H9 (cell line): Measurements from ENCODE around the gene LRRC8E. TPM values are rescaled to one million over a fixed set of nuclear protein-coding genes. Genes with fewer than 3 reads are reported as not detected.

Experiments
- DNase-seq: peaks from one replicate; pipeline ENCODE4 v3.0.0-alpha.2; 2017
- H2AFZ ChIP-seq: one replicate; pipeline ENCODE4 v1.6.1; 2013; ENCODE audit warnings: mild to moderate bottlenecking, low read length, control low read depth, moderate library complexity
- H2AK5ac ChIP-seq: 2 replicates; pipeline ENCODE4 v1.6.1; 2013; ENCODE audit warnings: low read length, control low read depth, mixed read lengths; ENCODE audit not compliant: insufficient read length
- H2BK120ac ChIP-seq: one replicate; pipeline ENCODE4 v1.6.1; 2013; ENCODE audit warnings: low read depth, mild to moderate bottlenecking, low read length, control low read depth, inconsistent platforms; ENCODE audit not compliant: poor library complexity, severe bottlenecking
- H2BK12ac ChIP-seq: 2 replicates; pipeline ENCODE4 v1.6.1; 2013; ENCODE audit warnings: low read length, control low read depth, mixed read lengths, low read depth; ENCODE audit not compliant: insufficient read length
- H2BK15ac ChIP-seq: 2 replicates; pipeline ENCODE4 v1.6.1; 2013; ENCODE audit warnings: low read depth, low read length, control low read depth
- H2BK20ac ChIP-seq: one replicate; pipeline ENCODE4 v1.6.1; 2013; ENCODE audit warnings: low read depth, mild to moderate bottlenecking, low read length, control low read depth, inconsistent platforms; ENCODE audit not compliant: poor library complexity, severe bottlenecking
- H2BK5ac ChIP-seq: 2 replicates; pipeline ENCODE4 v1.6.1; 2013; ENCODE audit warnings: low read length, control low read depth, mixed read lengths; ENCODE audit not compliant: insufficient read length
- H3K14ac ChIP-seq: 2 replicates; pipeline ENCODE4 v1.6.1; 2013; ENCODE audit warnings: low read length, control low read depth; ENCODE audit not compliant: insufficient read depth
- H3K18ac ChIP-seq: 2 replicates; pipeline ENCODE4 v1.6.1; 2013; ENCODE audit warnings: low read depth, mild to moderate bottlenecking, mixed read lengths, low read length, control low read depth; ENCODE audit not compliant: insufficient read length
- H3K23ac ChIP-seq: 2 replicates; pipeline ENCODE4 v1.6.1; 2013; ENCODE audit warnings: low read length, control low read depth, mixed read lengths, low read depth; ENCODE audit not compliant: insufficient read length
- H3K23me2 ChIP-seq: 2 replicates; pipeline ENCODE4 v1.6.1; 2013; ENCODE audit warnings: low read depth, mild to moderate bottlenecking, mixed read lengths, low read length, control low read depth; ENCODE audit not compliant: insufficient read length, poor library complexity, severe bottlenecking
- H3K27ac ChIP-seq: 2 replicates; pipeline ENCODE4 v1.5.1; 2013; ENCODE audit warnings: low read length, control low read depth, mixed read lengths, low read depth; ENCODE audit not compliant: insufficient read length
- H3K27me3 ChIP-seq: 2 replicates; pipeline ENCODE4 v1.6.1; 2013; ENCODE audit warnings: low read length, control low read depth, inconsistent platforms; ENCODE audit not compliant: insufficient read depth
- H3K4ac ChIP-seq: 2 replicates; pipeline ENCODE4 v1.6.1; 2013; ENCODE audit warnings: low read depth, mild to moderate bottlenecking, control low read depth, inconsistent platforms, low read length, moderate library complexity
- H3K4me1 ChIP-seq: 2 replicates; pipeline ENCODE4 v1.6.1; 2013; ENCODE audit warnings: low read length, control low read depth, inconsistent platforms; ENCODE audit not compliant: insufficient read depth
- H3K4me2 ChIP-seq: 2 replicates; pipeline ENCODE4 v1.6.1; 2013; ENCODE audit warnings: low read length, control low read depth, mixed read lengths; ENCODE audit not compliant: insufficient read length, insufficient read depth
- H3K56ac ChIP-seq: 2 replicates; pipeline ENCODE4 v1.6.1; 2013; ENCODE audit warnings: low read depth, mild to moderate bottlenecking, mixed read lengths, low read length, control low read depth; ENCODE audit not compliant: insufficient read length
- H3K79me1 ChIP-seq: 2 replicates; pipeline ENCODE4 v1.6.1; 2013; ENCODE audit warnings: low read depth, mild to moderate bottlenecking, moderate library complexity, low read length, control low read depth, inconsistent platforms; ENCODE audit not compliant: insufficient read depth, poor library complexity, severe bottlenecking
- H3K79me2 ChIP-seq: 2 replicates; pipeline ENCODE4 v1.6.1; 2013; ENCODE audit warnings: low read length, control low read depth, inconsistent platforms; ENCODE audit not compliant: insufficient read depth
- H3K9ac ChIP-seq: 2 replicates; pipeline ENCODE4 v1.6.1; 2013; ENCODE audit warnings: low read length, control low read depth, mixed read lengths; ENCODE audit not compliant: insufficient read length; ENCODE audit errors: extremely low read depth
- H3K9me3 ChIP-seq: one replicate; pipeline ENCODE4 v1.6.1; 2013; ENCODE audit warnings: low read depth, low read length, inconsistent platforms; ENCODE audit not compliant: control insufficient read depth
- H3T11ph ChIP-seq: one replicate; pipeline ENCODE4 v1.6.1; 2013; ENCODE audit warnings: mild to moderate bottlenecking, low read length, control low read depth, inconsistent platforms
- H4K20me1 ChIP-seq: one replicate; pipeline ENCODE4 v1.6.1; 2013; ENCODE audit not compliant: control insufficient read depth, insufficient read length, insufficient read depth
- H4K5ac ChIP-seq: 2 replicates; pipeline ENCODE4 v1.6.1; 2013; ENCODE audit warnings: low read depth, mild to moderate bottlenecking, mixed read lengths, low read length, control low read depth; ENCODE audit not compliant: insufficient read length
- H4K8ac ChIP-seq: replicated peaks from 2 replicates; pipeline ENCODE4 v1.6.1; 2013; ENCODE audit warnings: low read length, control low read depth, mixed read lengths, low read depth; ENCODE audit not compliant: insufficient read length
- H4K91ac ChIP-seq: 2 replicates; pipeline ENCODE4 v1.6.1; 2013; ENCODE audit warnings: low read depth, mild to moderate bottlenecking, moderate library complexity, mixed read lengths, low read length, control low read depth; ENCODE audit not compliant: insufficient read length
- H3K27ac Mint-ChIP-seq, 3 experiments: 2 replicates in 2 of 3; 3 replicates in 1 of 3; pipeline ENCODE4 v1.8.0; 2020 to 2021; ENCODE audit warnings: mixed read lengths in 3 of 3, mild to moderate bottlenecking in 1 of 3, moderate library complexity in 1 of 3
- H3K27me3 Mint-ChIP-seq: 2 replicates; pipeline ENCODE4 v1.8.0; 2021; ENCODE audit warnings: low read depth, mild to moderate bottlenecking, moderate library complexity, mixed read lengths
- H3K36me3 Mint-ChIP-seq, 3 experiments: 2 replicates in 2 of 3; 3 replicates in 1 of 3; pipeline ENCODE4 v1.8.0; 2020 to 2021; ENCODE audit warnings: low read depth in 3 of 3, mixed read lengths in 3 of 3; ENCODE audit not compliant: insufficient read depth in 1 of 3
- H3K4me1 Mint-ChIP-seq, 2 experiments: 2 replicates each; pipeline ENCODE4 v1.8.0; 2020; ENCODE audit warnings: mixed read lengths in 2 of 2
- H3K4me3 Mint-ChIP-seq, 2 experiments: 2 replicates in 1 of 2; 3 replicates in 1 of 2; pipeline ENCODE4 v1.8.0; 2020 to 2021; ENCODE audit warnings: mild to moderate bottlenecking in 2 of 2, mixed read lengths in 2 of 2, moderate library complexity in 1 of 2
- H3K9me3 Mint-ChIP-seq, 2 experiments: 2 replicates in 1 of 2; 3 replicates in 1 of 2; pipeline ENCODE4 v1.8.0; 2020; ENCODE audit warnings: mild to moderate bottlenecking in 2 of 2, mixed read lengths in 2 of 2, moderate library complexity in 1 of 2
- CTCF ChIP-seq: fragments of 200-600 bp; sonication (generic); conservative IDR thresholded peaks from 3 replicates; pipeline ENCODE4 v1.8.0; 2021; ENCODE audit warnings: antibody characterized with exemption, mild to moderate bottlenecking
- whole genome bisulfite sequencing: extraction: QIAGEN DNeasy Blood & Tissue Kit; methylation state at CpG from one replicate; pipeline ENCODE4 v1.1.7; 2013; ENCODE audit warnings: missing lambda C conversion rate, low lambda C conversion rate, mixed read lengths; ENCODE audit not compliant: insufficient read length; ENCODE audit errors: extremely low coverage; 5-methylcytosine and 5-hydroxymethylcytosine counted together
- total RNA-seq: library from RNA; stranded (reverse); gene quantifications from 2 replicates; pipeline ENCODE4 v1.2.1, GENCODE V29; 2021

The LRRC8E gene
- total RNA-seq, 1 experiment from 2014 or later, result 4.8 TPM

- H2BK5ac ChIP-seq, result no peak overlapping the region
- DNase-seq, result peak; percentile 20
- Mint-ChIP-seq H3K36me3 (no peaks in the 10 kb centered on the region), H3K9me3 (peaks cover 0 to 3% of the 10 kb centered on the region in 2 experiments; a peak in 1 of 5 replicates), H3K4me1 (no peaks in the 10 kb centered on the region), H3K27ac (no peak overlapping the region; a peak in 1 of 7 replicates), H3K4me3 (no peak overlapping the region), H3K27me3 (peaks cover 11% of the 10 kb centered on the region)
- no peaks in the 10 kb centered on the region for H3K9me3 ChIP-seq
- no peaks in the 10 kb centered on the region for H3K23me2 ChIP-seq
- no CpG with 5 or more reads among the region's 20 CpGs for WGBS
- no peaks in the 10 kb centered on the region for H3K79me2 ChIP-seq
- no peak overlapping the region for H3K14ac ChIP-seq
- no peak overlapping the region for H3K9ac ChIP-seq
- H4K20me1 ChIP-seq, result peaks cover 5% of the 10 kb centered on the region
- H3K23ac ChIP-seq, result no peak overlapping the region
- H2AK5ac ChIP-seq, result no peak overlapping the region
- H3K18ac ChIP-seq, result no peak overlapping the region
- H2BK12ac ChIP-seq, result no peak overlapping the region
- H2AFZ ChIP-seq, result no peak overlapping the region
- no peak overlapping the region for H3K4me2 ChIP-seq
- H3K27me3 ChIP-seq, result no peaks in the 10 kb centered on the region
- no peak overlapping the region for H3K4ac ChIP-seq
- no peak overlapping the region for H3K27ac ChIP-seq
- H4K8ac ChIP-seq, result no peak overlapping the region
- TF ChIP-seq CTCF, result no peak
- H4K5ac ChIP-seq, result no peak overlapping the region
- no peak overlapping the region for H2BK15ac ChIP-seq
- no peak overlapping the region for H2BK20ac ChIP-seq
- no peak overlapping the region for H3T11ph ChIP-seq
- no peak overlapping the region for H3K56ac ChIP-seq
- no peak overlapping the region for H4K91ac ChIP-seq
- H3K79me1 ChIP-seq, result no peaks in the 10 kb centered on the region
- H3K4me1 ChIP-seq, result no peaks in the 10 kb centered on the region
- no peak overlapping the region for H2BK120ac ChIP-seq
These were observed 42.7 kb upstream of the LRRC8E start for GRCh38 chr19:7845390-7846154.
